ENCODE measurements around the gene CA9. TPM values are rescaled to one million over a fixed set of nuclear protein-coding genes. Genes with fewer than 3 reads are reported as not detected.

CA9 gene
- polyA plus RNA-seq, 5 donors, result 0.51 to 1.3 (median 1.1) TPM

GRCh38 chr9:35651956-35652828 lies 21.5 kb upstream of the CA9 start:
- DNase-seq, result no peak

- no peak for DNase-seq
These were observed 20.9 kb upstream of the CA9 start for GRCh38 chr9:35652829-35653209.

- no peak for DNase-seq
These were observed 20.1 kb upstream of the CA9 start for GRCh38 chr9:35653611-35654010.

GRCh38 chr9:35656348-35656747 lies 17.4 kb upstream of the CA9 start:
- DNase-seq, result no peak

DNA sequence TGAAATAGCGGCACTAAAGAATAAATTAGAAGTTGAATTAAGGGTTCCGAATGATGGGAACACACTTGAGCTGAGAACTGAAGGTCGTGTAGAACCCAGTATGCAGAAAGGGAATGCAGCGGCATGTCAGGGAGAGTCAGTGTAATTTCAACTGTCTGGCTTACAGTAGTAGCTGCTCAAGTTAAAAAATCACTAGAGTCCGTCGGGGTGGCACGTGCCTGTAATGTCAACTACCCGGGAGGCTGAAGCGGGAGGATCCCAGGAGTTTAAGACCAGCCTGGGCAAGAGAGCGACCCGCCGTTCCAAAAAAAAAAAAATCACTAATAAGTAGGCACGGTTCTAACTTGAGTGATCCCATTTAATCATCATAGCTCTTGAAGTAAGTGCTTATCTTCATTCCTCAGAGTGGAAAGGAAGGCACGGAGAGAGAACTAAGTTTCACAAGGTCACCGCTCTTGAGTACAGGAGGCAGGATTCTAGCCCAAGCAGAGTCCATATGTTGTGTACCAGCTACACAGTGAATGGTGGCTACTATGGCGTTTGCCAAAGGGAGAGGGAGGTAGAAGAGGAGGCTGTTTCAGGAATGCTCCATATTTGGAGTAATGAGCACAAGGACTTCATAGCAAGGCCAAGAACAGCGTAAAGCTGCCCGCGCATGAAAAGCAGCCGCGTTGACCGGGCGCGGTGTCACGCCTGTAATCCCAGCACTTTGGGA lies 16.7 kb upstream of the CA9 start:
- peak in 1 of 2 donors; percentile 66 for DNase-seq

DNA sequence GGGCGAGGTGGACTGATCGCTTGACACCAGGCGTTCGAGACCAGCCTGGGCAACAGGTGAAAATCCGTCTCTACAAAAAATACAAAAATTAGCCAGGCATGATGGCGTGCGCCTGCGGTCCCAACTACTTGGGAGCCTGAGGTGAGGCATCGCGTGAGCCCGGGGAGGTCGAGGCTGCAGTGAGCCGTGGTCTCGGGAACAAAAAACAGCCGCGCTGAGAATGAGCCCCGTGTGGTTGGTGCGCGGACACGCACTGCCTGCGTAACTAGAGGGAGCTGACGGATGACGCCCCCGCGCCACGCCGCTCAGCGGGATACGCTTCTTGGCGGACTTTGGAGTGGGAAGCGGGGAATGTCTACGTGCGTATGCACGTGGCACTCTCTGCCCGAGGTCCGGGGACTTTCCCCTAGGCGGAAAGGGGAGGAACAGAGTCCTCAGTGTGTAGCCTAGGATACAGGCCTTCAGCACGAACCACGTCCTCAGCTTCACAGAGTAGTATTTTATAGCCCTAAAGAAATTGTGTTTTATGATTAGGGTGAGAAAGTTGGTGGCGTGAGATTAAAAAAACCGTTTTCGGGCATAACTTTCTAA lies 16.1 kb upstream of the CA9 start, which contains the start of gene RMRP:
RMRP (minus strand) TSS at position 474 of the 591 bp plus-strand sequence.
- peak; percentile 98 to 99 for DNase-seq

DNA sequence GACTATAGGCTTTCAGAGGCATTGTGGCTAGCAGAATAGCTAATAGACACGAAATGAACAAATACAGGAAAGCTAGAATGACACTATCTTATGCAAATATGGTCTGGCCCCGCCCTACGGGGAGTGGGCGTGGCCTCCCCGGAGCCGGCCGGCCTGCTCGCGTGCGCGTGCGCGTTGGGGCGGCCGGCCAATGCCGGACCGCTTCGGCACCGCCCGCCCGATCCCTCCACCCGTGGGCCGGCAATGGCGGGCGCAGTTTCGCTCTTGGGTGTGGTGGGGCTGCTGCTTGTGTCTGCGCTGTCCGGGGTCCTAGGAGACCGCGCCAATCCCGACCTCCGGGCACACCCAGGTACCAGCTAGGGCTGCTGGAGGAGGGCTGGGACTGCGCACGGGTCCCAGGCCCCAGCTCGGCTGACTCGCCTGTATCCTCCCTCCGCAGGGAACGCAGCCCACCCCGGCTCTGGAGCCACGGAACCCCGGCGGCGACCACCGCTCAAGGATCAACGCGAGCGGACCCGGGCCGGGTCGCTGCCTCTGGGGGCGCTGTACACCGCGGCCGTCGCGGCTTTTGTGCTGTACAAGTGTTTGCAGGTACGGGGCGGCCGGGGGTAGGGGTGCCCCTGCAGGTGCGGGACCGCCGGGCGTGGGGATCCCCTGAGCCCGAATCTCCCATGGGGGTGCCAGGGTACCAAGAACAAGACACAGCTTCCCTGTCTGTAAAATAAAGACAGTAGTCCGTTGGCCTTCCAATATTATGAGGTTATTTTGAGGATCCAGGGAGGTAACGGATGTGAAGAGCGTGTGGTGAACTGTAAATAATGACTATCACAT lies 15.4 kb upstream of the CA9 start, which contains the start of gene CCDC107:
CCDC107 (plus strand) TSS at position 156 of the 831 bp plus-strand sequence; CDS start at position 244, 88 bp downstream.
- DNase-seq, result peak; percentile 90 to 94

- no peak for DNase-seq
These were observed 14.8 kb upstream of the CA9 start for GRCh38 chr9:35658968-35659220.

DNA sequence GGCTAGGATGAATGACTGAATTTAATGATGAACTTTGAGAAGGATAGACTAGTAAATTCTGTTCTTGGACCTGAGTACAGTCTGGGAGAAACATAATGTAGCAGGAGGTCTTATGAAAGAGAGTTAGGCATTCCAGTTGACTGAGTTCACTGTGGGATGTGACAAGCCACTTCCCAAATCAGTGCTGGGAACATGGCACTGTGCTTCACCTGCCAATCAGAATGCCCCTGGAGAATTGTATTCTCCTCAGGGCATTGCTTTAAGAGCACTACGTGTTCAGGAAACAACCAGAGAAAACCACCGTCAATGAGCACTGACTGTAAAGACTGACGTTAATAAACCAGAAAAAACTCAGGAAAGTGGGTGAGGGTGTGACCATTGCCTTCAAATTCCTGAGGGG lies 14.4 kb upstream of the CA9 start:
- DNase-seq, result no peak

GRCh38 chr9:35660966-35661415 lies 12.7 kb upstream of the CA9 start:
- DNase-seq, result no peak

GRCh38 chr9:35661756-35662350 lies 11.9 kb upstream of the CA9 start:
- DNase-seq, result no peak

GRCh38 chr9:35662437-35662836 lies 11.3 kb upstream of the CA9 start:
- DNase-seq, result no peak

- peak; percentile 78 to 83 for DNase-seq
These were observed 8.9 kb upstream of the CA9 start, which contains the start of gene ARHGEF39 for GRCh38 chr9:35664531-35665470. Gene ARHGEF39 (minus strand): TSS chr9:35665195. CDS start chr9:35665169, 26 bp downstream.

- no peak for DNase-seq
These were observed 8.3 kb upstream of the CA9 start for GRCh38 chr9:35665471-35665818.

DNA sequence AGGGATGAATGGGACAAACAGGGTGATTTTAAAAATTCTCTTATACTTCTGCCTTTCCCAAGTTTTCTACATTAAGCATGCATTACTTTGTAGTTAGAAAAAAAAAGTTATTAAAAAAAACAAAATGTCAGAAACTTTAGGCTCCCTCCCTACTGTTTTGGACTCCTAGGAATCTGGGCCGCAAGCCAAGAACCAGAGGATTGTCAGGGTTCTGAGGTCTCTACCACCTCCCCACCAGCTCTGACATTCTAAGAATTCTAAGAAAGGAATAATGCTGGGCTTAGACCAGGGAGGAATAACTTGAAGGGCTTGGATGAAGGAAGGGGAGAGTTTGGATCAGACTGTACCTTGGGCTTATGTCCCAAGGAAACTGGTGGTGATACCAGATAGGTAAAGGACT lies 7.7 kb upstream of the CA9 start:
- DNase-seq, result no peak

- no peak for DNase-seq
These were observed 7.2 kb upstream of the CA9 start for GRCh38 chr9:35666549-35666948.

GRCh38 chr9:35667939-35668338 lies 5.8 kb upstream of the CA9 start:
- no peak for DNase-seq

DNA sequence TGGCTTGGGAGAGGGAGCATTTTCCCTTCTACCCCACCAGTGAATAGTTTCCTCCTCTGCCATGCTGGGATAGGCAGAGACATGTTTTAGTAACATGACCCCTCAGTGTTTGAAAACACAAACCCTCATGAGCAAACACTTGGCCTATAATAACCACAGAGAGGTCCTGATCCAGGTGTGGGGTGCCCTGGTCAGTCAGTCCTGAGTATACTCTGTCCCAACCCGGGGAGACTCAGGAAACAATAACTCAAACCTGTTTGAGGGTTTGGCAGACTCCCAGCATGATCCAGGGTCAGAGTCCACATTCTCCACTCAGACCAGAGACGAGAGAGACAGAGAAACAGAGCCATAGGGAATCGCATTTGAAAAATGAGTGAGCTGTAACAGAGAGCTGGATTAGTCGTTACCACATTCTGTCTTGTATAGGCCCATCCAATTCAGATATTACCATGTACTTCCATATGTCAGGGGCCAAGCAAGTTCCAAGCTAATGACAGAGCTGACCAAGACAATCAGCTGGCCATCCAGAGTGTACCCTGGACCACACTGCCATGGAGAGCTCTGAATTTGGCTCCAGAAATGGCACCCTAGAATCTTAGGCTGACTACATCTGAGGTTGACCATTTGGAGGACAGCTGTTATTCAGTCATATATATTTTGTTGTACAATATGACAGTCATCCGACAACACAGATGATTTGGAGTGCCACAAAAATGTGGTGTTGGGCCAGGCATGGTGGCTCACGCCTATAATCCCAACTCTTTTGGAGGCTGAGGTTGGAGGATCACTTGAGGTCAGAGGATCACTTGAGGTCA lies 4.2 kb upstream of the CA9 start:
- no peak for DNase-seq

DNA sequence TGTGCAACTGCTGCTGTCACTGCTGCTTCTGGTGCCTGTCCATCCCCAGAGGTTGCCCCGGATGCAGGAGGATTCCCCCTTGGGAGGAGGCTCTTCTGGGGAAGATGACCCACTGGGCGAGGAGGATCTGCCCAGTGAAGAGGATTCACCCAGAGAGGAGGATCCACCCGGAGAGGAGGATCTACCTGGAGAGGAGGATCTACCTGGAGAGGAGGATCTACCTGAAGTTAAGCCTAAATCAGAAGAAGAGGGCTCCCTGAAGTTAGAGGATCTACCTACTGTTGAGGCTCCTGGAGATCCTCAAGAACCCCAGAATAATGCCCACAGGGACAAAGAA lies 265 bp downstream of the CA9 start:
- no peak for DNase-seq

Data from right lung (tissue), 5 donors.